A549 (cell line): Measurements from ENCODE around the gene KCNQ1. TPM values are rescaled to one million over a fixed set of nuclear protein-coding genes. Genes with fewer than 3 reads are reported as not detected.

Source experiments
- ATAC-seq, 2 experiments: fragments of 200-7000 bp in 1 of 2; fragments of >200 bp in 1 of 2; cut with Nextera tagmentation in 1 of 2; cut with Tn5 transposase in 1 of 2; 3 replicates each; pipeline versions ENCODE4 v1.8.0 to v1.9.1; 2018 to 2020; ENCODE audit warnings: mild to moderate bottlenecking in 1 of 2, moderate library complexity in 1 of 2
- CTCF ChIA-PET: fragments of 300-600 bp; sonication (Branson Sonifier 250); formaldehyde crosslinking; extraction: SDS; loops from one replicate; lab custom pipeline; 2021; ENCODE audit warnings: antibody characterized with exemption, inconsistent platforms; lab: Yijun Ruan, JAX
- POLR2A ChIA-PET: fragments of 350-600 bp; formaldehyde crosslinking; extraction: SDS; loops from one replicate; lab custom pipeline; 2021; ENCODE audit warnings: antibody characterized with exemption, inconsistent platforms; lab: Yijun Ruan, JAX
- DNase-seq, 2 experiments: peaks; one replicate each; pipeline versions ENCODE4 v3.0.0 to v3.0.0-alpha.2; 2011 to 2016; ENCODE audit warnings: low read depth in 1 of 2, low spot score in 1 of 2
- FAIRE-seq: peaks from 2 replicates; lab custom pipeline; 2011; peaks lifted over from hg19 to GRCh38; lab: Jason Lieb, UNC
- H3K27ac ChIP-seq, 2 experiments: fragments of >200 bp; sonication (Bioruptor Twin); formaldehyde crosslinking; 3 replicates each; pipeline ENCODE4 v1.5.1; 2016 to 2017
- H3K4me1 ChIP-seq: fragments of >200 bp; sonication (Bioruptor Twin); formaldehyde crosslinking; 3 replicates; pipeline ENCODE4 v1.6.1; 2016
- H3K4me2 ChIP-seq: fragments of >200 bp; sonication (Bioruptor Twin); formaldehyde crosslinking; 3 replicates; pipeline ENCODE4 v1.6.1; 2016
- H3K4me3 ChIP-seq: fragments of >200 bp; sonication (Bioruptor Twin); formaldehyde crosslinking; 3 replicates; pipeline ENCODE4 v1.5.1; 2016
- H3K9me3 ChIP-seq: fragments of >200 bp; sonication (Bioruptor Twin); formaldehyde crosslinking; 3 replicates; pipeline ENCODE4 v1.6.1; 2016
- ATOH8 ChIP-seq: fragments of 250-450 bp; sonication (Bioruptor Pico); IDR thresholded peaks from 2 replicates; pipeline ENCODE4 v1.5.0; 2020; ENCODE audit warnings: low read depth, mild to moderate bottlenecking, moderate library complexity
- CEBPB ChIP-seq, 2 experiments: fragments of >200 bp in 1 of 2; sonication (Bioruptor Twin) in 1 of 2; formaldehyde crosslinking in 1 of 2; IDR thresholded peaks; 2 replicates each; pipeline ENCODE4 v1.6.1; 2012 to 2016
- CHD2 ChIP-seq: fragments of 150-350 bp; IDR thresholded peaks from 2 replicates; pipeline ENCODE4 v1.6.1; 2014; ENCODE audit warnings: low read length; ENCODE audit not compliant: partially characterized antibody
- CTCF ChIP-seq: fragments of >200 bp; sonication (Bioruptor Twin); formaldehyde crosslinking; IDR thresholded peaks from 3 replicates; pipeline ENCODE4 v1.5.1; 2016
- EHF ChIP-seq: fragments of 250-450 bp; sonication (Bioruptor Pico); IDR thresholded peaks from 2 replicates; pipeline ENCODE4 v1.5.0; 2020; ENCODE audit warnings: mild to moderate bottlenecking
- FOSB ChIP-seq: fragments of 250-450 bp; sonication (Bioruptor Pico); IDR thresholded peaks from 2 replicates; pipeline ENCODE4 v1.5.0; 2020; ENCODE audit warnings: mild to moderate bottlenecking, moderate library complexity
- FOSL2 ChIP-seq, 2 experiments: fragments of 450-650 bp in 1 of 2; fragments of >200 bp in 1 of 2; sonication (Bioruptor Twin) in 1 of 2; formaldehyde crosslinking; IDR thresholded peaks; 2 replicates each; pipeline versions ENCODE4 v1.5.0 to v1.6.1; 2016 to 2020; ENCODE audit warnings: mild to moderate bottlenecking in 1 of 2, moderate library complexity in 1 of 2
- FOXS1 ChIP-seq: fragments of 250-450 bp; sonication (Bioruptor Pico); IDR thresholded peaks from 2 replicates; pipeline ENCODE4 v1.5.0; 2020; ENCODE audit warnings: mild to moderate bottlenecking, moderate library complexity
- HDAC2 ChIP-seq: fragments of 200-600 bp; sonication (generic); IDR thresholded peaks from 2 replicates; pipeline ENCODE4 v1.6.1; 2016
- HEYL ChIP-seq: fragments of 250-450 bp; sonication (Bioruptor Pico); IDR thresholded peaks from 2 replicates; pipeline ENCODE4 v1.8.0; 2021; ENCODE audit warnings: mild to moderate bottlenecking, moderate library complexity
- HOXB13 ChIP-seq: fragments of 250-450 bp; sonication (Bioruptor Pico); IDR thresholded peaks from 2 replicates; pipeline ENCODE4 v1.5.0; 2020; ENCODE audit warnings: low read depth, mild to moderate bottlenecking, moderate library complexity
- JUN ChIP-seq, 2 experiments: fragments of >200 bp; sonication (Bioruptor Twin); formaldehyde crosslinking; IDR thresholded peaks; 2 replicates in 1 of 2; 3 replicates in 1 of 2; pipeline ENCODE4 v1.6.1; 2016 to 2017
- JUNB ChIP-seq: fragments of >200 bp; sonication (Bioruptor Twin); formaldehyde crosslinking; IDR thresholded peaks from 2 replicates; pipeline ENCODE4 v1.6.1; 2016
- MAZ ChIP-seq: fragments of 150-350 bp; IDR thresholded peaks from 2 replicates; pipeline ENCODE4 v1.6.1; 2014; ENCODE audit warnings: antibody characterized with exemption, low read depth, low read length, borderline replicate concordance
- NFE2L2 ChIP-seq: fragments of 150-350 bp; conservative IDR thresholded peaks from 2 replicates; pipeline ENCODE4 v1.6.1; 2014; ENCODE audit warnings: low read length
- NR3C1 ChIP-seq: fragments of >200 bp; sonication (Bioruptor Twin); formaldehyde crosslinking; IDR thresholded peaks from 3 replicates; pipeline ENCODE4 v1.6.1; 2017
- POLR2A ChIP-seq: IDR thresholded peaks from 2 replicates; pipeline ENCODE4 v1.6.1; 2012; ENCODE audit warnings: mild to moderate bottlenecking, low read length
- POLR2AphosphoS2 ChIP-seq: conservative IDR thresholded peaks from 2 replicates; pipeline ENCODE4 v1.6.1; 2012; ENCODE audit warnings: low read length, improper control_type of control experiment, inconsistent platforms
- RARB ChIP-seq: fragments of 250-450 bp; sonication (Bioruptor Pico); IDR thresholded peaks from 2 replicates; pipeline ENCODE4 v1.8.0; 2021; ENCODE audit warnings: mild to moderate bottlenecking, moderate library complexity
- RCOR1 ChIP-seq: fragments of 150-350 bp; IDR thresholded peaks from 2 replicates; pipeline ENCODE4 v1.6.1; 2014; ENCODE audit warnings: antibody characterized with exemption, low read length, low read depth
- RFX5 ChIP-seq: fragments of 450-650 bp; IDR thresholded peaks from 2 replicates; pipeline ENCODE4 v1.7.1; 2014; ENCODE audit warnings: antibody characterized with exemption, mild to moderate bottlenecking, moderate library complexity
- RNF2 ChIP-seq: fragments of 200-600 bp; sonication (generic); IDR thresholded peaks from 2 replicates; pipeline ENCODE4 v1.6.1; 2016; ENCODE audit warnings: low read depth, mild to moderate bottlenecking, antibody characterized with exemption, moderate library complexity, borderline replicate concordance
- SREBF2 ChIP-seq: fragments of 450-650 bp; IDR thresholded peaks from 2 replicates; pipeline ENCODE4 v1.6.1; 2014; ENCODE audit warnings: mild to moderate bottlenecking, moderate library complexity
- TFCP2L1 ChIP-seq: fragments of 250-450 bp; sonication (Bioruptor Pico); IDR thresholded peaks from 2 replicates; pipeline ENCODE4 v1.5.0; 2021; ENCODE audit warnings: mild to moderate bottlenecking
- ZC3H11A ChIP-seq: fragments of 450-650 bp; IDR thresholded peaks from 2 replicates; pipeline ENCODE4 v1.6.1; 2014; ENCODE audit warnings: antibody characterized with exemption, mild to moderate bottlenecking
- WGBS: methylation state at CpG from one replicate; pipeline ENCODE4 v1.1.6; 2017; ENCODE audit errors: missing lambda C conversion rate; 5-methylcytosine and 5-hydroxymethylcytosine counted together
- polyA plus RNA-seq, 4 experiments: library from polyadenylated mRNA; depleted of rRNA in 3 of 4; stranded (reverse); fragments of >200 nt; fragmentation: RNase III in 1 of 4; extraction: RNeasy Plus Mini Kit Qiagen cat#74134 plus additional on column Dnase treatment in 1 of 4; gene quantifications; 2 replicates in 3 of 4; 3 replicates in 1 of 4; pipeline ENCODE4 v1.2.3, GENCODE V29; 2011 to 2017
- TF ChIP-seq, protein P1 (sequence below): fragments of >200 bp; sonication (Bioruptor Twin); formaldehyde crosslinking; IDR thresholded peaks from 3 replicates; pipeline ENCODE4 v1.6.1; 2016
- TF ChIP-seq, protein P2 (sequence below): IDR thresholded peaks from 2 replicates; pipeline ENCODE4 v1.6.1; 2012
- TF ChIP-seq, protein P3 (sequence below): fragments of 150-350 bp; IDR thresholded peaks from 2 replicates; pipeline ENCODE4 v1.6.1; 2014; ENCODE audit warnings: low read depth, mild to moderate bottlenecking, low read length

Gene KCNQ1
- polyA plus RNA-seq, 2 of the 4 experiments (the other 2 are of a cell fraction), result 0.14 to 0.17 TPM

GRCh38 chr11:2573240-2574042 is 128.6 kb downstream of the KCNQ1 start:
- POLR2A ChIA-PET, result no interaction called here
- no peak overlapping the region for H3K27ac ChIP-seq
- no peak overlapping the region for H3K4me3 ChIP-seq
- ATAC-seq, result no peak
- no peak for FAIRE-seq
- H3K4me1 ChIP-seq, result no peaks in the 10 kb centered on the region
- DNase-seq, result no peak
- no peak overlapping the region for H3K4me2 ChIP-seq
- no peaks in the 10 kb centered on the region for H3K9me3 ChIP-seq
- CTCF ChIA-PET, result interaction anchor here (2.5 kb wide), 1 partner anchor 40 kb away, joined by 8 read pairs; no protein-coding TSS in a partner anchor
- WGBS, result 82% methylated on average over 20 of the region's 28 CpGs
- TF ChIP-seq, protein P1, sequence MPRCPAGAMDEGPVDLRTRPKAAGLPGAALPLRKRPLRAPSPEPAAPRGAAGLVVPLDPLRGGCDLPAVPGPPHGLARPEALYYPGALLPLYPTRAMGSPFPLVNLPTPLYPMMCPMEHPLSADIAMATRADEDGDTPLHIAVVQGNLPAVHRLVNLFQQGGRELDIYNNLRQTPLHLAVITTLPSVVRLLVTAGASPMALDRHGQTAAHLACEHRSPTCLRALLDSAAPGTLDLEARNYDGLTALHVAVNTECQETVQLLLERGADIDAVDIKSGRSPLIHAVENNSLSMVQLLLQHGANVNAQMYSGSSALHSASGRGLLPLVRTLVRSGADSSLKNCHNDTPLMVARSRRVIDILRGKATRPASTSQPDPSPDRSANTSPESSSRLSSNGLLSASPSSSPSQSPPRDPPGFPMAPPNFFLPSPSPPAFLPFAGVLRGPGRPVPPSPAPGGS, result no peak
- no peak for TF ChIP-seq HDAC2

DNA sequence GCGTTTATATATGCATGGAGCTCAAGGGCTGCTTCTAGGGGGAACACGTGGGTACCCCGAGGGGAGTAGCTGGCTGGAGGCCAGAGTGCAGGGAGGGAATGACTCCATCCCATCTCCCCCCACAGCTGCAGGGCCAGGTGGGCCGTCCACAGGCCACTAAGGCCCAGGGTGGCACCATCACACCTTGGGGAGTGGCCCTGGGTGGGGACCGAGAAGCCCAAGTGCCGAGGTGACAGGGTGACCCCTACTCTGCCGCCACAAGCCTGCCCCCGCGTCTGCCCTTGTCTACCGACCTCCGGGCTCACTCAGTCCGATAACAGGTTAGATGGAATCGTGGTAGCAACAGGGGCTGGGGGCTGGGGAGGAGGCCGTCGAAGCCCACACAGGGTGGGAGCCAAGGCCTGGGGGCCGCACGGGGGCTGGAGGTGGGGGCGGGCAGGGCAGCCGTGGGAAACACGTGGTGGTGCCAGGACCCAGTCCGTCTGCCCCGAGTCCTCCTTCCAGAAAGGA is 129.3 kb downstream of the KCNQ1 start:
- 65% methylated on average over 10 of the region's 22 CpGs for WGBS
- ChIA-PET POLR2A (no interaction called here), CTCF (interaction anchor here (1.1 to 2.5 kb wide), 2 partner anchors 41 to 43 kb away, joined by 3 to 8 read pairs; no protein-coding TSS in a partner anchor)
- no peak for DNase-seq
- no peak for FAIRE-seq
- H3K9me3 ChIP-seq, result no peaks in the 10 kb centered on the region
- no peak for ATAC-seq
- H3K4me1 ChIP-seq, result no peaks in the 10 kb centered on the region
- H3K27ac ChIP-seq, result no peak overlapping the region
- H3K4me2 ChIP-seq, result no peak overlapping the region
- TF ChIP-seq ZC3H11A (no peak), CHD2 (no peak), RCOR1 (no peak), HOXB13 (CRISPR knock-in tag) (no peak), RFX5 (no peak), MAZ (no peak), POLR2A (no peak), RNF2 (no peak), HEYL (no peak), NR3C1 (no peak), EHF (CRISPR knock-in tag) (no peak), NFE2L2 (no peak), FOSB (CRISPR knock-in tag) (no peak), RARB (CRISPR knock-in tag) (no peak)
- H3K4me3 ChIP-seq, result no peak overlapping the region

- WGBS, result 83% methylated on average over 19 of the region's 45 CpGs
- ChIA-PET CTCF (interaction anchor here (1.0 to 2.5 kb wide), 3 partner anchors 42 to 212 kb away, joined by 3 to 8 read pairs (median 4); no protein-coding TSS in a partner anchor), POLR2A (no interaction called here)
- Histone ChIP-seq H3K27ac (no peak overlapping the region), H3K4me2 (no peak overlapping the region), H3K4me1 (no peaks in the 10 kb centered on the region), H3K4me3 (no peak overlapping the region), H3K9me3 (no peaks in the 10 kb centered on the region)
- ATAC-seq (no peak), DNase-seq (no peak), FAIRE-seq (no peak)
- TF ChIP-seq SREBF2 (no peak), HDAC2 (no peak), JUNB (no peak), RFX5 (no peak), FOXS1 (no peak), HOXB13 (CRISPR knock-in tag) (no peak), CEBPB (IDR thresholded peaks at IDR 0.05) (no peak), ATOH8 (CRISPR knock-in tag) (no peak), TFCP2L1 (CRISPR knock-in tag) (no peak), FOSL2 (IDR thresholded peaks at IDR 0.05) (no peak), FOSL2 (CRISPR knock-in tag; IDR thresholded peaks at IDR 0.05) (no peak), CTCF (no peak), JUN (IDR thresholded peaks at IDR 0.05) (no peak), POLR2AphosphoS2 (no peak)
- TF ChIP-seq, protein P2, sequence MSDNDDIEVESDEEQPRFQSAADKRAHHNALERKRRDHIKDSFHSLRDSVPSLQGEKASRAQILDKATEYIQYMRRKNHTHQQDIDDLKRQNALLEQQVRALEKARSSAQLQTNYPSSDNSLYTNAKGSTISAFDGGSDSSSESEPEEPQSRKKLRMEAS, result no peak
- TF ChIP-seq, protein P3, sequence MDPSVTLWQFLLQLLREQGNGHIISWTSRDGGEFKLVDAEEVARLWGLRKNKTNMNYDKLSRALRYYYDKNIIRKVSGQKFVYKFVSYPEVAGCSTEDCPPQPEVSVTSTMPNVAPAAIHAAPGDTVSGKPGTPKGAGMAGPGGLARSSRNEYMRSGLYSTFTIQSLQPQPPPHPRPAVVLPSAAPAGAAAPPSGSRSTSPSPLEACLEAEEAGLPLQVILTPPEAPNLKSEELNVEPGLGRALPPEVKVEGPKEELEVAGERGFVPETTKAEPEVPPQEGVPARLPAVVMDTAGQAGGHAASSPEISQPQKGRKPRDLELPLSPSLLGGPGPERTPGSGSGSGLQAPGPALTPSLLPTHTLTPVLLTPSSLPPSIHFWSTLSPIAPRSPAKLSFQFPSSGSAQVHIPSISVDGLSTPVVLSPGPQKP, result no peak
Measured at GRCh38 chr11:2574553-2575535, 130.0 kb downstream of the KCNQ1 start.
